Stimulated activated CD4-positive, alpha-beta T cell treated with anti-CD3 and anti-CD28 coated beads, Interleukin-15, amount 100 ng/mL, for 1 hour (primary cell): ENCODE data around the gene TEAD1.

Source experiments
- DNase-seq, 2 donors: peaks; one replicate each; pipeline ENCODE4 v3.0.0-alpha.2; 2020; ENCODE audit warnings: low read depth in 1 of 2, low spot score in 1 of 2

The TEAD1 gene

GRCh38 chr11:12762278-12762677 lies 88.1 kb downstream of the TEAD1 start:
- no peak for DNase-seq

GRCh38 chr11:12762696-12763324 lies 88.6 kb downstream of the TEAD1 start:
- no peak for DNase-seq

- no peak for DNase-seq
These were observed 90.1 kb downstream of the TEAD1 start for GRCh38 chr11:12764187-12764914.

GRCh38 chr11:12765428-12765827 lies 91.2 kb downstream of the TEAD1 start:
- no peak for DNase-seq

GRCh38 chr11:12767027-12767426 lies 92.8 kb downstream of the TEAD1 start:
- no peak for DNase-seq

GRCh38 chr11:12767577-12767976 lies 93.4 kb downstream of the TEAD1 start:
- DNase-seq: no peak

- no peak for DNase-seq
These were observed 94.8 kb downstream of the TEAD1 start for GRCh38 chr11:12768726-12769673.

- no peak for DNase-seq
These were observed 95.7 kb downstream of the TEAD1 start for GRCh38 chr11:12769834-12770345.

- DNase-seq: no peak
These were observed 96.2 kb downstream of the TEAD1 start for GRCh38 chr11:12770435-12770834.

- no peak for DNase-seq
These were observed 96.9 kb downstream of the TEAD1 start for GRCh38 chr11:12770966-12771597.

GRCh38 chr11:12771875-12772274 lies 97.7 kb downstream of the TEAD1 start:
- no peak for DNase-seq

- no peak for DNase-seq
These were observed 98.1 kb downstream of the TEAD1 start for GRCh38 chr11:12772324-12772723.

GRCh38 chr11:12773591-12773990 lies 99.4 kb downstream of the TEAD1 start:
- DNase-seq: no peak

GRCh38 chr11:12775955-12776354 lies 101.7 kb downstream of the TEAD1 start:
- DNase-seq: no peak

GRCh38 chr11:12777208-12777874 lies 103.1 kb downstream of the TEAD1 start:
- DNase-seq: no peak

GRCh38 chr11:12778240-12778905 lies 104.2 kb downstream of the TEAD1 start:
- DNase-seq: no peak

- DNase-seq: no peak
These were observed 109.5 kb downstream of the TEAD1 start for GRCh38 chr11:12783765-12784164.

GRCh38 chr11:12784445-12784844 lies 110.2 kb downstream of the TEAD1 start:
- no peak for DNase-seq

- no peak for DNase-seq
These were observed 110.8 kb downstream of the TEAD1 start for GRCh38 chr11:12784987-12785386.

GRCh38 chr11:12785901-12786300 lies 111.7 kb downstream of the TEAD1 start:
- DNase-seq: no peak
